ENCODE results near the gene KRT75. TPM values are rescaled to one million over a fixed set of nuclear protein-coding genes. Genes with fewer than 3 reads are reported as not detected.

The KRT75 gene
- total RNA-seq, 4 donors from 2014 or later: 0.44 TPM; not detected in 3

- Histone ChIP-seq H3K4me3 (no peak overlapping the region), H3K4me1 (peaks cover 0 to 12% (median 0%) of the 10 kb centered on the region in 3 donors), H3K27ac (no peak overlapping the region), H3K9me3 (no peaks in the 10 kb centered on the region), H3K27me3 (peaks cover 0 to 13% (median 0%) of the 10 kb centered on the region in 4 donors), H3K36me3 (no peaks in the 10 kb centered on the region)
- intact Hi-C loops (cut with DNase I): no loop called here
- DNase-seq: no peak
- whole genome bisulfite sequencing, 2 donors: 80 to 91% methylated on average over 4 to 5 of the region's 5 CpGs
- TF ChIP-seq CTCF (IDR thresholded peaks at IDR 0.05) (no peak), POLR2A (IDR thresholded peaks at IDR 0.05) (no peak)
Observed at GRCh38 chr12:52407918-52408317, 26.3 kb downstream of the KRT75 start.

GRCh38 chr12:52405922-52406385 is 28.2 kb downstream of the KRT75 start, which contains the start of gene KRT82:
Gene KRT82 (minus strand): TSS chr12:52406335. CDS start chr12:52406277, 58 bp downstream.
- intact Hi-C loops (cut with DNase I): no loop called here
- no peak within 1 kb of the TSS for H3K4me3 ChIP-seq
- peaks cover 0 to 3% (median 0%) of the 10 kb centered on the region in 3 donors for H3K4me1 ChIP-seq
- H3K9me3 ChIP-seq: no peaks in the 10 kb centered on the region
- no peak for DNase-seq
- TF ChIP-seq POLR2A (IDR thresholded peaks at IDR 0.05) (no peak), CTCF (IDR thresholded peaks at IDR 0.05) (no peak)
- H3K27me3 ChIP-seq: peaks cover 0 to 17% (median 0%) of the 10 kb centered on the region in 4 donors
- no peaks in the 10 kb centered on the region for H3K36me3 ChIP-seq
- WGBS, 2 donors: 83 to 86% methylated on average over 4 to 5 of the region's 14 CpGs
- no peak within 1 kb of the TSS for H3K27ac ChIP-seq

GRCh38 chr12:52404951-52405350 is 29.2 kb downstream of the KRT75 start:
- no peaks in the 10 kb centered on the region for H3K9me3 ChIP-seq
- TF ChIP-seq POLR2A (IDR thresholded peaks at IDR 0.05) (no peak), CTCF (IDR thresholded peaks at IDR 0.05) (no peak)
- no peaks in the 10 kb centered on the region for H3K36me3 ChIP-seq
- peaks cover 0 to 20% (median 0%) of the 10 kb centered on the region in 4 donors for H3K27me3 ChIP-seq
- intact Hi-C loops (cut with DNase I): no loop called here
- 68 to 72% methylated on average over 3 of the region's 3 CpGs for WGBS, 2 donors
- no peak overlapping the region for H3K4me3 ChIP-seq
- H3K27ac ChIP-seq: no peak overlapping the region
- DNase-seq: no peak
- H3K4me1 ChIP-seq: no peaks in the 10 kb centered on the region

GRCh38 chr12:52403561-52403960 is 30.6 kb downstream of the KRT75 start:
- Histone ChIP-seq H3K9me3 (no peaks in the 10 kb centered on the region), H3K4me1 (no peaks in the 10 kb centered on the region), H3K36me3 (no peaks in the 10 kb centered on the region), H3K27ac (no peak overlapping the region), H3K4me3 (no peak overlapping the region), H3K27me3 (peaks cover 0 to 20% (median 0%) of the 10 kb centered on the region in 4 donors)
- TF ChIP-seq POLR2A (IDR thresholded peaks at IDR 0.05): no peak
- TF ChIP-seq CTCF (IDR thresholded peaks at IDR 0.05): no peak
- no peak for DNase-seq
- intact Hi-C loops (cut with DNase I): no loop called here
- WGBS, 2 donors: 90 to 95% methylated on average over 5 to 9 of the region's 9 CpGs

- H3K9me3 ChIP-seq: no peaks in the 10 kb centered on the region
- no peak overlapping the region for H3K4me3 ChIP-seq
- no peak for DNase-seq
- peaks cover 0 to 14% (median 0%) of the 10 kb centered on the region in 4 donors for H3K27me3 ChIP-seq
- H3K4me1 ChIP-seq: no peaks in the 10 kb centered on the region
- intact Hi-C loops (cut with DNase I): no loop called here
- H3K27ac ChIP-seq: no peak overlapping the region
- WGBS, 2 donors: 47 to 80% methylated on average over 3 of the region's 3 CpGs
- TF ChIP-seq POLR2A (IDR thresholded peaks at IDR 0.05) (no peak), CTCF (IDR thresholded peaks at IDR 0.05) (no peak)
- H3K36me3 ChIP-seq: no peaks in the 10 kb centered on the region
Observed at GRCh38 chr12:52402873-52403540, 31.2 kb downstream of the KRT75 start.
